Activated naive CD4-positive, alpha-beta T cell treated with anti-CD3 and anti-CD28 coated beads, Interleukin-2, amount 10 ng/mL, durations not matched to agents 7 days and 5 days (primary cell): ENCODE results near the gene FRG1.
A peak's percentile ranks its signal among the peaks of the same experiment; 100 is the strongest.
"Not testable (repeated sequence)": the region's sequence is repeated elsewhere in the genome, so short reads cannot be mapped to it uniquely, and the experiment has no call there.

Source experiments
- CTCF ChIA-PET: fragments of 350-600 bp; sonication (Branson Sonifier 250); formaldehyde crosslinking; loops from one replicate; lab custom pipeline; 2021; ENCODE audit warnings: antibody characterized with exemption; lab: Charles Lee
- DNase-seq: peaks from one replicate; pipeline ENCODE4 v3.0.0-alpha.2; 2020
- H3K27ac Mint-ChIP-seq: one replicate; pipeline ENCODE4 v1.8.0; 2021; ENCODE audit warnings: mild to moderate bottlenecking, moderate library complexity, mixed read lengths
- H3K27me3 Mint-ChIP-seq: one replicate; pipeline ENCODE4 v1.8.0; 2021; ENCODE audit warnings: mild to moderate bottlenecking, mixed read lengths
- H3K36me3 Mint-ChIP-seq: one replicate; pipeline ENCODE4 v1.8.0; 2021; ENCODE audit warnings: mixed read lengths
- H3K4me1 Mint-ChIP-seq: one replicate; pipeline ENCODE4 v1.8.0; 2021; ENCODE audit warnings: mixed read lengths
- H3K4me3 Mint-ChIP-seq: one replicate; pipeline ENCODE4 v1.8.0; 2021; ENCODE audit warnings: mild to moderate bottlenecking, moderate library complexity, mixed read lengths
- H3K9me3 Mint-ChIP-seq: one replicate; pipeline ENCODE4 v1.8.0; 2021; ENCODE audit warnings: mixed read lengths

Gene FRG1

DNA sequence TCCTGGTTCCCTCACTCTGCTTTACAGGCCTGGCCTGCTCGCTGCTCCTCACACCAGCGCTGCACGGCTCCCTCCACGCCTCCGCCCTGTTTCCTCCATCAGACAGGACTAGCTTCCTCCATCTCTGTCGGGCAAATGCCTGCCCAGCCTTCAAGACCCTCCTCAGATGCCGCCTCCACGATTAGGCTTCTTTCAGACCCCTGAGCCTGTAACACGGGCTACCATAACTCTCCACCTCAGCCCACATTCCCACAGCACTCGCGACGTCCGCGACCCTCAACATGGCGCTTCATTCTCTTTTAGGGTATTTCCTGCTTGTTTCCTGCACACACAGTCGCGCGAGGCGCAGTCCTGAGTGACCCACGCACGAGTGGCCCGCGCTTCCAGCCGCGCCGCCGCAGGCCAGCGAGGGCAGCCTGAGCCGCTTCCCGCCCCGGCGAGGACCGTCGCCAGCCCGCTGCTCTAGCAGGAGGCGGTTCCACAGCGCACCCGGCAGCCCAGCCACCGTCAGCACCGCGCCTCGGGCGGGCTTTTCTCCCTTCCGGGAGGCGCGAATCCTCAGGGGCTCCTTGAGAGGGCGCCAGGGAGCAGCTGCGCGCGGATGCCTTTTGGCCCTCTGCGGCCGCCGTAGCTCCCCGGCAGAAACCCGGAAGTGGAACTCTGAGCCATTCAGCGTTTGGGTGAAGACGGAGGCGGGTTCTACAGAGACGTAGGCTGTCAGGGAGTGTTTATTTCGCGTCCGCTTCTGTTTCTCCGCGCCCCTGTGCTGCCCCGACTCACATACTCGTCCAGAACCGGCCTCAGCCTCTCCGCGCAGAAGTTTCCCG lies at the start of gene FRG1:
Gene FRG1 (plus strand): TSS at position 695 of the 827 bp plus-strand sequence. CDS start 138 bp downstream, outside the sequence.
- CTCF ChIA-PET, result interaction anchor here (1.0 kb wide), 1 partner anchor 21 kb away, joined by 3 read pairs; no protein-coding TSS in a partner anchor
- Mint-ChIP-seq H3K27me3 (peaks cover 11% of the 10 kb centered on the region), H3K4me3 (peak within 1 kb of the TSS; percentile 74), H3K9me3 (peaks cover 14% of the 10 kb centered on the region), H3K36me3 (peaks cover 39% of the 10 kb centered on the region), H3K27ac (peak within 1 kb of the TSS; percentile 97), H3K4me1 (peaks cover 47% of the 10 kb centered on the region)
- peak; percentile 95 for DNase-seq

DNA sequence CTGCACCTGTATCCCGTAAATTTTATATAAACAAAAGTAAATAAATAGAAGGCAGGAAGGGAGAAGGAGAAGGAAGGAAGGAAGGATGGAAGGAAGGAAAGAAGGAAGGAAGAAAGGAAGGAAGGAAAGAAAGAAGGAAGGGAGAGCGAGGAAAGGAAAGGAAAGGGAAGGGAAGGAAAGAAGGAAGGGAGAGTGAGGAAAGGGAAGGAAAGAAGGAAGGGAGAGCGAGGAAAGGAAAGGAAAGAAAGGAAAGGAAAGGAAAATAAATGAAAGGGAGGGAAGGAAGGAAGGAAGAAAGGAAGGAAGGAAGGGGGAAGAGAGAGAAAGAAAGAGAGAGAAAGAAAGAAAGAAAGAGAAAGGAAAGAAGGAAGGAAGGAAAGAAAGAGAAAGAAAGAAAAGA lies 43.0 kb upstream of the FRG1 start:
- Mint-ChIP-seq H3K4me3 (no peak overlapping the region), H3K4me1 (no peaks in the 10 kb centered on the region), H3K36me3 (no peaks in the 10 kb centered on the region), H3K27me3 (peaks cover 11% of the 10 kb centered on the region), H3K9me3 (no peaks in the 10 kb centered on the region), H3K27ac (no peak overlapping the region)
- DNase-seq, result no peak
- CTCF ChIA-PET, result no interaction called here

DNA sequence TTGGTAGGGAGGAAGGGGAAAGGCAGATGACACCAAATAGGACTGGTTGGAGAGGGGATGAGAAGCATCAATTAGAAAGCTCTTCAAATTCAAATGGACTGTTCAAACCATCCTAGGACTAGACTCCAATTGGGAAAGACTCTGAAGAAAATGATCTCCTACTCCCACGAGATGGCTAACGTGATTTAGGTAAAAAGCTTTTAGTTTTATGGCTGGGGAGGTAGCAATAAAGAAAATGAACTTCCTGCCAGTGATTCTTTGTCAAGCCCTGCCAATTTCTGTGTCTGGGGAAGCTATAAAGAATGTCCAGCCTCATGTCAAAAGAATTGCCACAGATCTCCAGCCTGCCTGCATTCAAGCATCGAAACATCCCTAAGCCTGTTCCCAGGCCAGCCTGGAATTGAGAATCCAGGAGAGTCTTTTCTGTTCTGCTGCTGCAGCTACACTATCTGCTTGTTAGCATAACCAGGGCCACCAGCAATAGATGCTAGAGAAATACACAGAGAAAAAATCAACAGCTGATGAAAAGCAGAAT lies 41.1 kb upstream of the FRG1 start:
- H3K4me1 Mint-ChIP-seq, H3K4me3 Mint-ChIP-seq, DNase-seq, H3K9me3 Mint-ChIP-seq, H3K27ac Mint-ChIP-seq, H3K36me3 Mint-ChIP-seq, CTCF ChIA-PET: not testable (repeated sequence)
- H3K27me3 Mint-ChIP-seq, result peaks cover 14% of the 10 kb centered on the region

DNA sequence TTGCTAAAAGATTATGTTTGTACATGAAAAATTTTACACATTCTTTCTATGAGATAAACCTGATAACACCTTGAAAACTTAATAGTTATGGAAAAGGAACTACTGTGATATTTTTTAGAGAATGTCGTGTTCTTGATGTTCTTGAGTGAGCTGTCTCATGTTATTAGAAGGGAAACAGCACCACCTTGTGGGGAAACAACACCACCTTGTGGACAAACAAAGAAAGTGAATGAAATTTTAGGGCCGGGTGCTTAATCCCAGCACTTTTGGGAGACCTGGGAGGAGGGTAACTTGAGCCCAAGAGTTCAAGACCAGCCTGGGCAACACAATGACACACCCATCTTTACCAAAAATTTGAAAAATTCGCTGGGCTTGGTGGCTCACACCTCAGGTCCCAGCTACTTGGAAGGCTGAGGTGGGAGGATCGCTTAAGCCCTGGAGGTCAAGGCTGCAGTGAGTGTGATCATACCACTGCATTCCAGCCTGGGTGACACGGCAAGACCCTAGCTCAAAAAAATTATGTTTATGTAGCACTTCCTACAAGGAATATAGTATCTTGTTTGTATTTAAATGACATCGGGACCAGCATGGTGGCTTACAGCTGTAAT lies 36.1 kb upstream of the FRG1 start:
- H3K27me3 Mint-ChIP-seq, H3K4me1 Mint-ChIP-seq, H3K4me3 Mint-ChIP-seq, H3K36me3 Mint-ChIP-seq, H3K27ac Mint-ChIP-seq, H3K9me3 Mint-ChIP-seq: not testable (repeated sequence)
- CTCF ChIA-PET, result interaction anchor here (1.3 to 1.6 kb wide), 2 partner anchors 16 to 112 kb away, joined by 3 to 4 read pairs; no protein-coding TSS in a partner anchor
- peak; percentile 63 for DNase-seq

DNA sequence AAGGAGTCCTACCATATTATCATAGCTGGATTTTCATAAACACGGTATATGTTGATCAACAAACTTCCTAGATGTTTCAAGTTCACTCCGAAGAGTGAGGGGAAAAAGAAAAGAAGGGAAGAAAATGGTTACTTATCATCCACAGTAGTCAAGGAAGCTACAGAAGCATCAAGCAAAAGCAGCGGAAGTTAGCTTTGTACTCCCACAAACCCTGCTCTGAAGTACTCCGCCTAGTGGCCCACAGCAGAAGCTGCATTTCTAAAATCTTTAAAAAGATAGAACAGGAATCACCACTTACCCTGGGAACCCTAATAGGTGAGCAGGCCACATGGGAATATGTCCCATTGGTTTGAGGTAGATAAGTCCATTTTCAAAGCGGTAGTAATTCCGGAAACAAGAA lies 28.5 kb upstream of the FRG1 start:
- CTCF ChIA-PET, result interaction anchor here (0.6 to 1.1 kb wide), 2 partner anchors 9 to 11 kb away, joined by 3 read pairs; no protein-coding TSS in a partner anchor
- H3K27me3 Mint-ChIP-seq, result peaks cover 5% of the 10 kb centered on the region
- H3K27ac Mint-ChIP-seq, result no peak overlapping the region
- H3K36me3 Mint-ChIP-seq, result no peaks in the 10 kb centered on the region
- DNase-seq, result no peak
- H3K4me3 Mint-ChIP-seq, result no peak overlapping the region
- H3K4me1 Mint-ChIP-seq, result no peaks in the 10 kb centered on the region
- H3K9me3 Mint-ChIP-seq, result no peaks in the 10 kb centered on the region

DNA sequence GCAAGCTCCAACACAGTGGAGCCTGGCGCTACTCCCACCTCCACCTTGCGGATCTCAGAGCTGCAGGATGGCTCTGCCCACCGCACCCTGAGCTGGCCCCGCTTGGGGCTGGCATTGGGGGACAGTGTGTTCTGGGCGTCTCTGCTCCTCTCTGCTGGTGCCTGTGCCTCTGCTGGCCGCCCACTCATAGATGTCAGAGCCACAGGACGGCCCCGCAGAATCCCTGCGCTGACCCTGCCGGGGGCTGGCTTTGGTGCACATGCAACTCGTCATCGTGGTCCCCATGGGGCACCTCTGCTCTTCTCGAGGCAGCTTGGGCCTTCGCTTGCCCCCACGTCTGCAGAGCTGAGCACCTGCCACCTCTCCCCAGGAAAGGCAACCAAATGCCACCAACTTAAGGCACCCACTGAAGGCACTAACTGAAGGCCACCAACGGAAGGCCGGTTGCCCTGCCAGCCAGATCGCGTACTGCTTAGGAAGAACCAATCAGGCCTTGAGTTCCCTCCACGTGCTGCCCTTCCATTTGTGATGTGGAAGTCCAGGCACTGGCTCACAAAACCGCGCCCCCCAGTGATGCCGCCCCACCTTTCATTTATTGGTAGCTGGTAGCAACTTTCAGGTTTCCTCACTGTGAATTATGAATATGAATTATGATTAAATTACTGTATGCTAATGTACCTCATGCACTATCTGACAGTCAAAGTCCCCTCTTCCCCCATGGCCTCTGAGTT lies 23.3 kb upstream of the FRG1 start:
- Mint-ChIP-seq H3K27me3 (no peaks in the 10 kb centered on the region), H3K4me3 (no peak overlapping the region), H3K4me1 (no peaks in the 10 kb centered on the region), H3K36me3 (peaks cover 2% of the 10 kb centered on the region), H3K9me3 (peaks cover 14% of the 10 kb centered on the region), H3K27ac (no peak overlapping the region)
- CTCF ChIA-PET, result interaction anchor here (0.6 kb wide), 1 partner anchor 34 kb away, joined by 3 read pairs; no protein-coding TSS in a partner anchor
- no peak for DNase-seq

DNA sequence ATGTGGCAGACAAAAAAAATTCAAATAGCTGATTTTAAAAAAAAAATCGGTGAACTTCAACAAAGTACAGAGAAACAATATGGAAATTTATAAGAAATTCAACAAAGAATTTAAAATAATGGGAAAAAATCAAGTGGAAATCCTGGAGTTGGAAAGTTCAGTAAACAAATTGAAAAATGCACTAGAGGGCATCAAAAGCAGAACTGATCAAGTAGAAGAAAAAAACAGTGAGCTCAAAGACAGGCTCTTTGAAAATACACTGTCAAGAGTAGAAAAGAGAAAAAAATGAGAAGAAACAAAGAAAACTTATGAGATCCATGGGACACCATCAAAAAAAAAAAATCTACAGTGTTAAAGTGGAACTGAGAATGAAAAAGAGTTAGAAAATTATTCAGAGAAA lies 19.6 kb upstream of the FRG1 start:
- CTCF ChIA-PET, result no interaction called here
- H3K27ac Mint-ChIP-seq, result no peak overlapping the region
- peaks cover 17% of the 10 kb centered on the region for H3K9me3 Mint-ChIP-seq
- no peak for DNase-seq
- peaks cover 3% of the 10 kb centered on the region for H3K36me3 Mint-ChIP-seq
- no peak overlapping the region for H3K4me3 Mint-ChIP-seq
- H3K27me3 Mint-ChIP-seq, result no peaks in the 10 kb centered on the region
- no peaks in the 10 kb centered on the region for H3K4me1 Mint-ChIP-seq

DNA sequence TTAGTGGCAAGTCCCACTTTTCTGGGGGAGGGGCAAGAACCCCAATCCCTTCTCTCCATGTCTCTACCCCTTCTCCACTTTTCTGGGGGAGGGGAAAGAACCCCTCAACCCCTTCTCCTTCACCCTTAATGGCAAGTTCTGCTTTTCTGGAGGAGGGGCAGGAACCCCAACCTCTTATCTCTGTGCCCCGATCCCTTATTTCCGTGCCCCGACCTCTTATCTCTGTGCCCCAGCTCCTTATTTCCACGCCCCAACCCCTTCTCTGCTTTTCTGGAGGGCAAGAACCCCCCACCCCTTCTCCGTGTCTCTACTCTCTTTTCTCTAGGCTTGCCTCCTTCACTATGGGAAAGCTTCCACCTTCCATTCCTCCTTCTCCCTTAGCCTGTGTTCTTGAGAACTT lies 13.9 kb upstream of the FRG1 start:
- H3K4me1 Mint-ChIP-seq, result not testable (repeated sequence)

DNA sequence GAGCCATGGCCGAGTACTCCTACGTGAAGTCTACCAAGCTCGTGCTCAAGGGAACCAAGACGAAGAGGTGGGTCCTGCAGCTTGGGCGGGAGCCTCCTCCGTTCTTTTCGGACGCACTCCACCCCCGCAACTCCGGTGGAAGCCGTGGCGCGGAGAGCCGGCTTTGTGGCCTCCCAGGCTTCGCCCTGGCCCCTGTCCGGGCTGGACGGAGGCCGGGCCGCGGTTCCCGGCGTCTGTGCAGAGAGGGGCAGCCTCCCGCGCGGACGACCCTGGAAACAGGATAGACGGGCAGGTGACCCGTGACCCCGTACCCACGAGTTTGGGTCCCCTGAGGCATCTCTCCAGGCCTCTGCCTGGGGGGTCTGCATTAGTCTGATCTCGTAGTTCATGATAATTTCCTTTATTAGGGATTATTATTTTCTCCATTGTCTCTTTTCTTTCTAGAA lies 356 bp downstream of the FRG1 start:
- Mint-ChIP-seq H3K27me3 (peaks cover 11% of the 10 kb centered on the region), H3K36me3 (peaks cover 45% of the 10 kb centered on the region), H3K4me1 (peaks cover 52% of the 10 kb centered on the region), H3K9me3 (peaks cover 14% of the 10 kb centered on the region), H3K4me3 (peak overlapping the region; percentile 74), H3K27ac (peak overlapping the region; percentile 97)
- no peak for DNase-seq
- CTCF ChIA-PET, result interaction anchor here (1.0 kb wide), 1 partner anchor 20 kb away, joined by 3 read pairs; no protein-coding TSS in a partner anchor

More for the DNA sequence above, 13.9 kb upstream of the FRG1 start:
- DNase-seq, H3K9me3 Mint-ChIP-seq, H3K27ac Mint-ChIP-seq, CTCF ChIA-PET, H3K4me3 Mint-ChIP-seq, H3K36me3 Mint-ChIP-seq, H3K27me3 Mint-ChIP-seq: not testable (repeated sequence)

DNA sequence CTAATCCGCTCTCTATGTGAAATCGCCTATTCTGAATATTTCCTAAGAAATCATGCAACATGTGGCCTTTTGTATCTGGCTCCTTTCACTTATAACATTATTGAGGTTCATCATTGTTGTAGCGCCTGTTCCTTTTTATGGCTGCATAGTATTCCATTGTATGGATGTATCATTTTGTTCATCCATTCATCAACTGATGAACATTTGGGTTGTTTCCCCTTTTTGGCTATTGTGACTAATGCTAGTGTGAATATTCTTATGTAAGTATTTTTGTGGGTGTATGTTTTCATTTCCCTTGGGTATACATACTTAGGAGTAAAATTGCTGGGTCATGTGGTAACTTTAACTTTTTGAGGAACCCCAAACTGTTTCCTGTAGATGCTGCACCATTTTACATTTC lies 1.7 kb downstream of the FRG1 start:
- H3K4me3 Mint-ChIP-seq, result peak overlapping the region; percentile 57
- CTCF ChIA-PET, DNase-seq: not testable (repeated sequence)
- H3K27me3 Mint-ChIP-seq, result peaks cover 11% of the 10 kb centered on the region
- peaks cover 59% of the 10 kb centered on the region for H3K4me1 Mint-ChIP-seq
- peak overlapping the region; percentile 35 for H3K27ac Mint-ChIP-seq
- H3K36me3 Mint-ChIP-seq, result peaks cover 52% of the 10 kb centered on the region
- peaks cover 14% of the 10 kb centered on the region for H3K9me3 Mint-ChIP-seq

DNA sequence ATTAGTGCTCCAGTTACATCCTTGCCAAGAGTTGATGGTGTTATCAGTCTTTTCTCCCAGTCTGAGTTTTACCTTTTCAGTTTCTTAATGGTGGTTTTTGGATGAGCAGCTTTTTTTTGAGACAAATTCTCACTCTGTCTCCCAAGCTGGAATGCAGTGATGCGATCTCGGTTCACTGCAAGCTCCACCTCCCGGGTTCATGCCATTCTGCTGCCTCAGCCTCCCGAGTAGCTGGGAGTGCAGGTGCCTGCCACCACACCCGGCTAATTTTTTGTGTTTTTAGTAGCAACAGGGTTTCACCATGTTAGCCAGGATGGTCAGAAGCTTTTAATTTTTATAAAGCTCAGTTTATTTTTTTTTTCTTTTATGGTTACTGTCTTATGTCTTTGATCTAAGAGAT lies 3.4 kb downstream of the FRG1 start:
- H3K4me3 Mint-ChIP-seq, DNase-seq, H3K27ac Mint-ChIP-seq, CTCF ChIA-PET: not testable (repeated sequence)
- peaks cover 65% of the 10 kb centered on the region for H3K36me3 Mint-ChIP-seq
- peaks cover 11% of the 10 kb centered on the region for H3K27me3 Mint-ChIP-seq
- peaks cover 14% of the 10 kb centered on the region for H3K9me3 Mint-ChIP-seq
- peaks cover 59% of the 10 kb centered on the region for H3K4me1 Mint-ChIP-seq

DNA sequence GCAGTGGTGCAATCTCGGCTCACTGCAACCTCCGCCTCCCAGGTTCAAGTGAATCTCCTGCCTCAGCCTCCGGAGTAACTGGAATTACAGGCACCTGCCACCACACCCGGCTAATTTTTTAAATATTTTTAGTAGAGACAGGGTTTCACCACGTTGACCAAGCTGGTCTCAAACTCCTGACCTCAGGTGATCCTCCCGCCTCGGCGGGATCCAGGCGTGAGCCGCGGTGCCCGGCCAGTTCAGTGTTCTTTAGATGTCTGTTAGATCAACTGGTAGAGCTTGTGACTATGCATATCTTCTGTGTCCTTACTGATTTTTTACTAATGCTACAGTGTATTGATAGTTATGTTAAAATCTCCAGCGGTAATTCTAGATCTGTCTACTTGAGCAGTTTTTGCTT lies 6.2 kb downstream of the FRG1 start:
- peaks cover 62% of the 10 kb centered on the region for H3K36me3 Mint-ChIP-seq
- H3K27me3 Mint-ChIP-seq, DNase-seq: not testable (repeated sequence)

DNA sequence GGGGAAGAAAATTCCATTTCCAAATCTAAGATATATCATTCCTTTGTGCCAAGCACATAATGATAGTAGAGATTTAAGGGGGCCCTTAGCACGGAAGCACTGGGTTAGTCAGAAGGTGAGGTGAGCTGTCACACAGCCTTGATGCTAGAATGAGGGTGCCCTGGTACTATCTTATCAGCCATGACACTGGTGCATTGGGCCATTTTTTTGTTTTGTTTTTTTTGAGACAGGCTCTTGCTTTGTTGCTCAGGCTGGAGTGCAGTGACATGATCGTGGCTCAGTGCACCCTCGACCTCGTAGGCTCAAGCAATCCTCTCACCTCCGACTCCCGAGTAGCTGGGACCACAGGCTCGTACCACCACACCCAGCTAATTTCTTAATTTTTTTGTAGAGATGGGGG lies 7.8 kb downstream of the FRG1 start:
- H3K4me3 Mint-ChIP-seq, H3K27me3 Mint-ChIP-seq, H3K9me3 Mint-ChIP-seq, DNase-seq, H3K27ac Mint-ChIP-seq: not testable (repeated sequence)
- CTCF ChIA-PET, result interaction anchor here (0.7 kb wide), 1 partner anchor 168 kb away, joined by 3 read pairs; no protein-coding TSS in a partner anchor
- Mint-ChIP-seq H3K36me3 (peaks cover 57% of the 10 kb centered on the region), H3K4me1 (peaks cover 30% of the 10 kb centered on the region)

More for the DNA sequence above, 6.2 kb downstream of the FRG1 start:
- CTCF ChIA-PET, H3K27ac Mint-ChIP-seq, H3K4me3 Mint-ChIP-seq, H3K9me3 Mint-ChIP-seq: not testable (repeated sequence)
- H3K4me1 Mint-ChIP-seq, result peaks cover 44% of the 10 kb centered on the region

DNA sequence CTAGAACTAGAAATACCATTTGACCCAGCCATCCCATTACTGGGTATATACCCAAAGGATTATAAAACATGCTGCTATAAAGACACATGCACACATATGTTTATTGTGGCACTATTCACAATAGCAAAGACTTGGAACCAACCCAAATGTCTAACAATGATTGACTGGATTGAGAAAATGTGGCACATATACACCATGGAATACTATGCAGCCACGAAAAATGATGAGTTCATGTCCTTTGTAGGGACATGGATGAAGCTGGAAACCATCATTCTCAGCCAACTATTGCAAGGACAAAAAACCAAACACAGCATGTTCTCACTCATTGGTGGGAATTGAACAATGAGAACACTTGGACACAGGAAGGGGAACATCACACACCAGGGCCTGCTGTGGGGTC lies 28.6 kb downstream of the FRG1 start:
- H3K9me3 Mint-ChIP-seq, result peaks cover 30% of the 10 kb centered on the region
- H3K27ac Mint-ChIP-seq, H3K4me3 Mint-ChIP-seq, DNase-seq, H3K27me3 Mint-ChIP-seq, H3K4me1 Mint-ChIP-seq, CTCF ChIA-PET: not testable (repeated sequence)
- peaks cover 11% of the 10 kb centered on the region for H3K36me3 Mint-ChIP-seq
